ENCODE results near the gene ARL3. TPM values are rescaled to one million over a fixed set of nuclear protein-coding genes. Genes with fewer than 3 reads are reported as not detected.
"Not testable (repeated sequence)": the region's sequence is repeated elsewhere in the genome, so short reads cannot be mapped to it uniquely, and the experiment has no call there.

ARL3 gene
- total and polyA plus RNA-seq, 5 experiments from 2014 or later, result 3.6 to 4.4 (median 3.8) TPM

DNA sequence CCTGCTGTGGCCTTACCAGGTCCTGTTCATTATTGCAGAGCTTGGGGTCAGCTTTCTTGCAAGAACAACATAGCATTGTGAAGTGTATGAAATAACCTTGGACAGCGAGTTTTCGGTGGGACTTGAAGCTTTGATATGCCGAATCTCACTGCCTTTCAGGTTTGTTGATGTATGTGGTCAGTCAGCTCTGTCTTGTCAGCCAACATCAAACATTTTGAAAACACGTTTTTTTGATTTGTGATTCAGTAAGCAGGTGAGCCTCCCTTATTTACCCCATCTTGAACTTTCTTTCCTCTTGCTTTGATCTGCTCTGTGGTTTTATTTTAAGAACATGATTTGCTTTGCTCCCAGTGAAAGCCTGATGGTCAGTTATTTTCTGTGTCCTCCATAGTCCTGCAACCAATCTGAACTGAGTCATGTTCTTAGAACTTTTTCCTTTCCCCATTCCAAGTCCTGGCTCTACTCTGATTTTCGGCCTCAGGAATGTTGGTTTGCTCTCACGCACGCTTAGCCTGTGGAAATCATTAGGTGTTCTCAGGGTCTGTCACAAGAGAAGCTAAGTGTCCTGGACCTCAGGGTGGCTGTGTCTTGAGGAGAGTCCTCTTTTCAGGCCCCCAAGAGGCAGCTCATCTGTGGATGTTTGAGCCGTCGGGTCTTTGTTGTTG is 38.2 kb upstream of the ARL3 start:
- no peaks in the 10 kb centered on the region for H3K27me3 Mint-ChIP-seq
- ATAC-seq (peak; percentile 66 to 68), DNase-seq (peak in 1 of 10 donors; percentile 41)
- H3K9me3 Mint-ChIP-seq, result no peaks in the 10 kb centered on the region
- H3K4me1 Mint-ChIP-seq, result peaks cover 30 to 63% (median 57%) of the 10 kb centered on the region in 4 donors
- POLR2A ChIA-PET, result interaction anchor here (0.6 to 2.4 kb wide), 5 partner anchors 9 to 916 kb away, joined by 3 to 12 read pairs (median 4); partner anchors contain the start of genes TRIM8 and WBP1L
- H3K27ac Mint-ChIP-seq, result peak overlapping the region; percentile 32 to 85 (median 74)
- H3K4me3 Mint-ChIP-seq, result peak overlapping the region in 7 of 10 donors; percentile 10 to 57 (median 46)
- peaks cover 0 to 21% (median 0%) of the 10 kb centered on the region in 3 donors for H3K36me3 Mint-ChIP-seq

DNA sequence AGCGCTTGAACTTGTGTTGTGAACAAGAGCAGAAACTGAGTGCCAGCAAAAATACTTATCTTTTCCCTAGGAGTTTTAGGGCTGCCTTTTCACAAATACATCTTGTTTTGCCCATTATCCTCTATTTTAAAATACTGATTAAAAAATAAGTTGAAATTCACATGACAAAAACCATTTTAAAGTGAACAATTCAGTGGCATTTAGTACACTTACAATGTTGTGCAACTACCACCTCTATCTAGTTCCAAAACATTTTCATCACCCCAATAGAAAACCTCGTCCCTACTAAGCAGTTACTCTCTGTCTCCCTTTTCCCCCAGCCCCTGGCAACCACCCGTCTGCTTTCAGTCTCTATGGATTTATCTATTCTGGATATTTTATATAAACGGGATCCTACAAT is 31.0 kb upstream of the ARL3 start:
- DNase-seq (no peak), ATAC-seq (no peak)
- Mint-ChIP-seq H3K27me3 (no peaks in the 10 kb centered on the region), H3K4me1 (peaks cover 36 to 60% (median 53%) of the 10 kb centered on the region in 4 donors), H3K4me3 (peak overlapping the region; percentile 83 to 99 (median 94)), H3K9me3 (peaks cover 0 to 8% (median 0%) of the 10 kb centered on the region in 9 donors), H3K36me3 (peaks cover 0 to 8% (median 0%) of the 10 kb centered on the region in 3 donors), H3K27ac (peak overlapping the region in 9 of 10 donors; percentile 6 to 97 (median 91))
- POLR2A ChIA-PET, result interaction anchor here (0.7 to 3.2 kb wide), 4 partner anchors 12 to 100 kb away, joined by 3 to 43 read pairs (median 5); partner anchors contain the start of gene TRIM8

DNA sequence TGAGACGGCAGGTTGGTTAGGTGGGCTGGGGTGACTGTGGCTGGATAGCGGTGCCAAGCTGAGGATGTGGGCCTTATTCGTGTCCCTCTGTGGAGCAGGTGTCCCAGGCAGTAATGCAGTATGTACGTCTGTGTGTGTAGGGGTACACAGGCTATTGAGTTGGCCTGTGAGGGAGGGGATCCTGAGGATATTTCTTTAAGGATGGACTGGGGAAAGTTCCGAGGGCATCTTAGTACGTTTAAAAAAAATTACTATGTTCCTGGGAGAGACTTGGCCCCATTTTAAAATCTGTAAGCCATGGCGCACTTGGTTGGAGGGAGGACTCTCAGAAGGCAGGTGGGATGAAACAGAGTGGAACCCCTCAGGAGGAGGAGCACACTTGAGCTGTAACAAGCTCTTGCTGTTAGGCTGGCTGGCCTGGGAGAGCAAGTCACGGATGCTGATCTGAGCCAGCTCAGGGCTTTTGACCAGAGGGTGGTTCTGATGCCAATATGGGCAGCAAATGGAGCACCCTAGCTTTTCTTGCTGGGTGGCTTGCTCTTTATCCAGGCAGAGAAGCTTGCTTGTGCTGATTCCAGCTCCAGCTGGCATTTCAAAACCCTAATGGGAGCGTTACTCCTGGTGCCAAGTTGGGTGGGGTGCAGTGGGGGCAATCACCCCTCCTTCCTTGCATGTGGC is 30.3 kb upstream of the ARL3 start:
- Mint-ChIP-seq H3K27ac (peak overlapping the region; percentile 87 to 97 (median 95)), H3K36me3 (peaks cover 0 to 8% (median 0%) of the 10 kb centered on the region in 3 donors), H3K27me3 (no peaks in the 10 kb centered on the region), H3K9me3 (peaks cover 0 to 8% (median 0%) of the 10 kb centered on the region in 9 donors), H3K4me1 (peaks cover 36 to 60% (median 53%) of the 10 kb centered on the region in 4 donors), H3K4me3 (peak overlapping the region; percentile 83 to 99 (median 94))
- peak; percentile 12 to 23 for ATAC-seq
- POLR2A ChIA-PET, result interaction anchor here (0.5 to 3.2 kb wide), 10 partner anchors 8 to 243 kb away, joined by 3 to 43 read pairs (median 5); partner anchors contain the start of genes ARL3, BORCS7, CNNM2 and SFXN2
- peak in 2 of 10 donors; percentile 6 to 9 for DNase-seq

DNA sequence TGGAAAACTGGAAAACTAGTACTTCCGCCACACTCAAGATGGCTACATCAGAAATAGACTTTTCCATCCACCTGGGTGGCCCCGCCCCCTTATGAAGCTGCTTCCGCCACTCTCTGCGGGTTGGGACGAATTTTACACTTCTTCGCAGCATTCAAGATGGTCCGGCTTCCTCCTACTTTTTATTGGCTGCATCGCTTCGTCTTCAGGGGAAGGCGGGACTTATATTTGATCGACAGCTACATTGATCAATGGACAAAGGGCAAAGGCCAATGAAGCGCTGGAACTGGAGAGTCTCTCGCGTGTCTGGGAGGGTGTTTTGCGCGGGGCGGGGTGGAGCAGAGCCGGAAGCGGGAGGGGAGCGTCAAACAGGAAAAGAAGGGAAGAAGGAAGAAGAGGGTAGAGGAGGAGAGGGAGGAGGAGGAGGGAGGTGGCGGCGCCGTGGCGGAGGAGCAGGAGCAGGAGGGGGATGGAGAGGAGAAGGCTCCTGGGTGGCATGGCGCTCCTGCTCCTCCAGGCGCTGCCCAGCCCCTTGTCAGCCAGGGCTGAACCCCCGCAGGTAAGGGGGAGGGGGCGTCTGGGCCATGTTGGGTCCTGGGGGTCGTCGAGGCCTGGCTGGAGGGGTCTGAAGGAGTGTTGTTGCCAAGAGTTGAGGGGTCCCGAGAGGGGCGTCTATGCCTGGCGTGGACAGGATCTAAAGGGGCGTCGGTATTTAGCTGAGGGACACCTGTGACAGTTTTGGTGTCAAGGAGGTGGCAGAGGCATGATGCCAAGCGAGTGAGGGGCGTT is 29.6 kb upstream of the ARL3 start, which contains the start of gene WBP1L:
TSS of gene WBP1L (plus strand) at position 361 of the 786 bp plus-strand sequence. CDS start at position 467, 106 bp downstream.
- peaks cover 35 to 57% (median 51%) of the 10 kb centered on the region in 4 donors for H3K4me1 Mint-ChIP-seq
- peaks cover 0 to 8% (median 0%) of the 10 kb centered on the region in 9 donors for H3K9me3 Mint-ChIP-seq
- H3K27ac Mint-ChIP-seq, result peak within 1 kb of the TSS; percentile 87 to 97 (median 95)
- DNase-seq, result peak; percentile 79 to 98 (median 95)
- no peaks in the 10 kb centered on the region for H3K27me3 Mint-ChIP-seq
- H3K4me3 Mint-ChIP-seq, result peak within 1 kb of the TSS; percentile 83 to 99 (median 94)
- peaks cover 0 to 7% (median 0%) of the 10 kb centered on the region in 3 donors for H3K36me3 Mint-ChIP-seq
- ATAC-seq, result peak; percentile 96 to 98
- POLR2A ChIA-PET, result interaction anchor here (0.5 to 3.2 kb wide), 16 partner anchors 8 to 549 kb away, joined by 3 to 43 read pairs (median 4); partner anchors contain the start of genes ARL3, BORCS7, CNNM2 and SFXN2

DNA sequence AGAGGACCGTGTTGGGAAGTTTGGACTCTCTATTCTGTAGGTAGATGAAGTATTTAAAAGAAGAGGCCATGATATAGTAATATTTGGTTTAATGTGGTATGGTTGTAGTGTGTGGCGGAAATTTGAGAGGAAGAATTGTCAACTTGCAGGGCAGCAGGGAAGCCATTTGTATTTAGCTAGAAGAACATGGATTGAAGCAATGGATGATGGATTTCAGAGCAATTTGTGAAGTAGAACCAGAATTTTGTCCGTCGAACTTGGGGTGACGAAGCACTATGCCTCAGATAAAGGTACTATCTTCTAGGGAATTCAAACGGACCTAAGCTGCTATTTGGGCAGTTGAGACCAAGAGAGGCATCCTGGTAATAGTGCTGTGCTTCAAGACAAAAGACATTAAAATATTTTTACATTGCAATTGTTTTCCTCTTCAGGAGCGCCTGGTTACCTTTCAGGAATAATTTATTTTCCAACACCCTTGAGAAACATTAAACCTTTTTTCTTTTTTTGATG is 28.9 kb upstream of the ARL3 start:
- peaks cover 0 to 2% (median 0%) of the 10 kb centered on the region in 3 donors for H3K36me3 Mint-ChIP-seq
- H3K27me3 Mint-ChIP-seq, result no peaks in the 10 kb centered on the region
- ATAC-seq (no peak), DNase-seq (peak in 1 of 10 donors; percentile 18)
- H3K9me3 Mint-ChIP-seq, result peaks cover 0 to 8% (median 0%) of the 10 kb centered on the region in 9 donors
- POLR2A ChIA-PET, result interaction anchor here (0.7 to 3.2 kb wide), 11 partner anchors 9 to 550 kb away, joined by 3 to 43 read pairs (median 6); partner anchors contain the start of genes ARL3, CNNM2, SFXN2 and SUFU
- H3K4me1 Mint-ChIP-seq, result peaks cover 29 to 51% (median 44%) of the 10 kb centered on the region in 4 donors
- peak overlapping the region; percentile 87 to 97 (median 95) for H3K27ac Mint-ChIP-seq
- H3K4me3 Mint-ChIP-seq, result peak overlapping the region; percentile 83 to 99 (median 94)

DNA sequence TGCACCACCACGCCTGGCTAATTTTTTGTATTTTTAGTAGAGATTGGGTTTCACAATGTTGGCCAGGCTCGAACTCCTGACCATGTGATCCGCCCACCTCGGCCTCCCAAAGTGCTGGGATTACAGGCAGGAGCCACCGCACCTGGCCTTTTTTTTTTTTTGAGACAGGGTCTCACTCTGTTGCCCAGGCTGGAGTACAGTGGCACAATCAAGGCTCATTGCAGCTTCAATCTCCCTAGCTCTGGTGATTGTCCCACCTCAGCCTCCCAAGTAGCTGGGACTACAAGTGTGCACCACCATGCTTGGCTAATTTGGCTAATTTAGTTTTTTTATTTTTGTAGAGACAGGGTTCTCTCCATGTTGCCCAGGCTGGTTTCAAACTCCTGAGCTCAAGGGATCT is 28.1 kb upstream of the ARL3 start:
- not testable (repeated sequence) for H3K36me3 Mint-ChIP-seq, ATAC-seq, DNase-seq, H3K9me3 Mint-ChIP-seq, H3K27me3 Mint-ChIP-seq
- Mint-ChIP-seq H3K27ac (peak overlapping the region in 2 of 10 donors; percentile 77 to 95), H3K4me3 (peak overlapping the region in 3 of 10 donors; percentile 66 to 92 (median 83)), H3K4me1 (peaks cover 29 to 45% (median 43%) of the 10 kb centered on the region in 4 donors)
- POLR2A ChIA-PET, result interaction anchor here (1.5 to 3.2 kb wide), 3 partner anchors 10 to 239 kb away, joined by 5 to 43 read pairs (median 12); partner anchors contain the start of genes SUFU and TRIM8

DNA sequence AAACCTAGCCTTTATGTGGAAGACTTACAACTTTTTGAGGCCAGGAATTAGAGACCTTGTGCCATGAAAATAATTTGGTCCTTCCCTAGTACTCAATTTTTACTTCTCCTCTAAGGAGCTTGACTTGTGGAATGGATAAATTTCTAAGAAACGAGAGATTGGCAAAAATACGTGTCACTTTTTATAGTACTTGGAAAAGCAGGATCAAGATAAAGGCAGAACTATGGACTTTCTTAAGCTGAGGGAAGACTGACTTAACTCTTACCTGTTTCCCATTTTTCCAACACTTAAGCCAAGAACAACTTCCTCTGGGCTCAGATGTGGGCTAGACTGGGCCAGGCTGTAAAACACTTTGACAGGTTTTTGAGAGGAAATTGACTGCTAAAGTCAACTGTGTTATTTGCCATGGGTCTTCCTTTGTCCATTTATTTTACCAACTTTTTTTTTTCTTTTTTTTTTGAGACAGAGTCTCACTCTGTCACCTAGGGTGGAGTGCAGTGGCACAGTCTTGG is 27.6 kb upstream of the ARL3 start:
- Mint-ChIP-seq H3K4me3 (no peak overlapping the region), H3K27me3 (no peaks in the 10 kb centered on the region), H3K4me1 (peaks cover 28 to 41% (median 40%) of the 10 kb centered on the region in 4 donors), H3K36me3 (peaks cover 0 to 10% (median 4%) of the 10 kb centered on the region in 3 donors), H3K27ac (peak overlapping the region in 2 of 10 donors; percentile 15 to 31), H3K9me3 (peaks cover 0 to 8% (median 0%) of the 10 kb centered on the region in 9 donors)
- POLR2A ChIA-PET, result interaction anchor here (0.7 to 3.2 kb wide), 3 partner anchors 10 to 96 kb away, joined by 3 to 43 read pairs (median 12); partner anchors contain the start of gene TRIM8
- no peak for ATAC-seq
- no peak for DNase-seq

DNA sequence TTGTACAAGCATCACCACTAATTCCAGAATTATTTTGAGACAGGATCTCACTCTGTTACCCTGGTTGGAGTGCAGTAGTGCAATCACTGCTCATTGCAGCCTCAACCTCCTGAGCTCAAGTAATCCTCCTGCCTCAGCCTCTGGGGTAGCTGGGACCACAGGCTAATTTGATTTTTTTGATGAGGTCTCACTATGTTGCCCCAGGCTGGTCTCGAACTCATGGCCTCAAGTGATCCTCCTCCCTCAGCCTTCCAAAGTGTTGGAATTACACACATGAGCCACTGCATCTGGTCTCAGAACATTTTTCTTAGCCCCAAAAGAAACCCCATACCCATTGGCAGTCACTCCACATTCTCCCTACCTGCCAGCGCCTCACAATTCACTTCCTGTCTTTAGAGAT is 26.0 kb upstream of the ARL3 start:
- ATAC-seq (no peak), DNase-seq (no peak)
- Mint-ChIP-seq H3K27me3 (no peaks in the 10 kb centered on the region), H3K4me3 (no peak overlapping the region), H3K27ac (peak overlapping the region in 7 of 10 donors; percentile 19 to 87 (median 47)), H3K9me3 (peaks cover 0 to 8% (median 0%) of the 10 kb centered on the region in 9 donors), H3K4me1 (peaks cover 18 to 28% (median 25%) of the 10 kb centered on the region in 4 donors), H3K36me3 (peaks cover 0 to 9% (median 4%) of the 10 kb centered on the region in 3 donors)
- POLR2A ChIA-PET, result interaction anchor here (0.7 kb wide), 1 partner anchor 96 kb away, joined by 3 read pairs; no protein-coding TSS in a partner anchor

DNA sequence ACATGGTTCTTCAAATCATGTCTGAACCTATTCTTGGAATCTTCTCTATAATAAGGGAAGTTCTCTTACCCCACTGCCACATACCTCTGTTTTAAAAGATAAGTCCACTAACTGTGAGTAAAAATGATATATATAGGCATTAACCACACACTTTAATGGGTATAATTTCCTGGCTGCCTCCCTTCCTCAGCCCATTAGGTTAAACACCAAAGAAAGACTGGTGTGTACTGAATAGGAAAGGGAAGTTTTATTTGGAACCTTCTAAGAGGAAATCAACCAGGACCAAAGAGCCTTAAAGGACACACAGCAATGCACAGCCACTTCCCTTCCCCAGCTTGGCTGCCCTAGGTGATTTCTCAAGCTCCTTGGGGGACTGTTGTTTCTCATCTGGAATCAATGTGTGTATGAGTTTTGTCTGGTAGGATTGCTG is 24.5 kb upstream of the ARL3 start:
- peaks cover 8 to 16% (median 11%) of the 10 kb centered on the region in 4 donors for H3K4me1 Mint-ChIP-seq
- H3K4me3 Mint-ChIP-seq, result no peak overlapping the region
- DNase-seq (no peak), ATAC-seq (no peak)
- peak overlapping the region in 7 of 10 donors; percentile 4 to 71 (median 40) for H3K27ac Mint-ChIP-seq
- H3K36me3 Mint-ChIP-seq, result peaks cover 0 to 18% (median 4%) of the 10 kb centered on the region in 3 donors
- no peaks in the 10 kb centered on the region for H3K27me3 Mint-ChIP-seq
- peaks cover 0 to 8% (median 0%) of the 10 kb centered on the region in 9 donors for H3K9me3 Mint-ChIP-seq
- POLR2A ChIA-PET, result interaction anchor here (0.6 kb wide), 3 partner anchors 22 to 628 kb away, joined by 3 to 4 read pairs (median 4); no protein-coding TSS in a partner anchor

DNA sequence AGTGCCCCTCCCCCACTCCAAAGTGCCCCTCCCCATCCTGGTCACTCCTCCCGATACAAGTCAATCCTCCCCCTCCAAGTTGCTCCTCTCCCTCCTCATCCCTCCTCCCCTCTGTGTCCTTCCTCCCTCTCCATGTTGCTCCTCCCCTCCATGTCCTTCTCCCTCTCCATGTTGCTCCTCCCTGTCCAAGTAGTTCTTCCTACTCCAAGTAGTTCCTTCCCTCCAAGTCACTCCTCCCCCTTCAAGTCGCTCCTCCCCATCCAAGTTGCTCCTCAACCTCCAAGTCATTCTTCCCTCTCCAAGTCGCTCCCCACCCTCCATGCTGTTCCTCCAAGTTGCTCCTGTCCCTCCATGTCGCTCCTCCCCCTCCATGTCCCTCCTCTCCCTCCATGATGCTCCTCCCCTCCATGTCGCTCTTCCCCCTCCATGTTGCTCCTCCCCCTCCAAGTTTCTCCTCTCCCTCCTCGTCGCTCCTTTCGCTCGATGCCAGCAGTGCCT is 20.9 kb upstream of the ARL3 start:
- POLR2A ChIA-PET, result no interaction called here
- Mint-ChIP-seq H3K9me3 (no peaks in the 10 kb centered on the region), H3K27me3 (no peaks in the 10 kb centered on the region), H3K27ac (peak overlapping the region in 2 of 10 donors; percentile 67 to 73), H3K36me3 (peaks cover 0 to 43% (median 9%) of the 10 kb centered on the region in 3 donors), H3K4me3 (no peak overlapping the region), H3K4me1 (peaks cover 0 to 3% (median 0%) of the 10 kb centered on the region in 4 donors)
- no peak for ATAC-seq
- no peak for DNase-seq

DNA sequence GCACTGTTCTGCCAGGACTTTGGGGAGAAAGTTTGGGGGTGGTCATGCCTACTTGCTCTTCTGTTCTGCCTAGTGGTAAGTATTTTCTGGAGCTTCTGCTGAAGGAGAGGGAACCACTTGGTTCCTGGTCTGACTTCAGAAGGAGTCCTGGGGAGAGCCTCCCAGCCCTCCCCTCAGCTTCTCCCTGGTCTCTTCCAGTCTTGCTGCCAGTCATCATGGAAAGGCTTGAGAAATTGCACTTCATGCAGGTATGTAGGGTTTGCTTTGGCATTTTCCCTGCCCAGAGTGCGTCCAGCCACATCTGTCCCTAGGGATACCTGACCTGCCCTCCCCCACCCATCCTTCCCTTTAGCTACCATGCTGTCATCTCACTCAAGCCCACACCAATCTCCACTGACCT is 18.5 kb upstream of the ARL3 start:
- ATAC-seq (no peak), DNase-seq (no peak)
- peak overlapping the region in 2 of 10 donors; percentile 40 to 50 for H3K27ac Mint-ChIP-seq
- H3K4me1 Mint-ChIP-seq, result peaks cover 0 to 7% (median 5%) of the 10 kb centered on the region in 4 donors
- H3K4me3 Mint-ChIP-seq, result no peak overlapping the region
- H3K9me3 Mint-ChIP-seq, result no peaks in the 10 kb centered on the region
- peaks cover 0 to 49% (median 12%) of the 10 kb centered on the region in 3 donors for H3K36me3 Mint-ChIP-seq
- H3K27me3 Mint-ChIP-seq, result no peaks in the 10 kb centered on the region
- POLR2A ChIA-PET, result no interaction called here
